DOHH2 (cell line): ENCODE results near the gene UNC119B.

Experiments used
- H3F3A ChIP-seq: fragments of 200-600 bp; sonication (generic), shearing (Covaris generic); 2 replicates; pipeline ENCODE4 v1.6.0; 2016; ENCODE audit warnings: antibody characterized with exemption, mild to moderate bottlenecking; ENCODE audit not compliant: control insufficient read depth, insufficient read depth
- H3K27ac ChIP-seq: fragments of 200-600 bp; sonication (generic); 2 replicates; pipeline ENCODE4 v1.5.1; 2014; ENCODE audit warnings: low read depth, mild to moderate bottlenecking, low read length, moderate library complexity
- H3K27me3 ChIP-seq: fragments of 200-600 bp; sonication (generic); 2 replicates; pipeline ENCODE4 v1.6.1; 2014; ENCODE audit warnings: mild to moderate bottlenecking, low read length, mixed read lengths; ENCODE audit not compliant: control insufficient read depth
- H3K36me3 ChIP-seq: fragments of 200-600 bp; sonication (generic); 2 replicates; pipeline ENCODE4 v1.6.1; 2014; ENCODE audit warnings: mild to moderate bottlenecking, low read length, moderate library complexity, mixed read lengths; ENCODE audit not compliant: control insufficient read depth
- H3K4me1 ChIP-seq: fragments of 200-600 bp; sonication (generic); 2 replicates; pipeline ENCODE4 v1.6.1; 2014; ENCODE audit warnings: mild to moderate bottlenecking, low read length, mixed read lengths; ENCODE audit not compliant: control insufficient read depth
- H3K4me2 ChIP-seq: fragments of 200-600 bp; sonication (generic); 2 replicates; pipeline ENCODE4 v1.6.0; 2014; ENCODE audit warnings: mild to moderate bottlenecking, low read length, moderate library complexity
- H3K4me3 ChIP-seq: fragments of 200-600 bp; sonication (generic); 2 replicates; pipeline ENCODE4 v1.5.1; 2014; ENCODE audit warnings: mild to moderate bottlenecking, low read length, mixed read lengths
- H3K79me2 ChIP-seq: fragments of 200-600 bp; sonication (generic); 2 replicates; pipeline ENCODE4 v1.6.1; 2014; ENCODE audit warnings: mild to moderate bottlenecking, low read length, mixed read lengths; ENCODE audit not compliant: control insufficient read depth
- H3K9me2 ChIP-seq: fragments of 200-600 bp; sonication (generic); replicated peaks from 2 replicates; pipeline ENCODE4 v1.6.1; 2014; ENCODE audit warnings: mild to moderate bottlenecking, low read length, mixed read lengths; ENCODE audit not compliant: control insufficient read depth
- H3K9me3 ChIP-seq: fragments of 200-600 bp; sonication (generic); 2 replicates; pipeline ENCODE4 v1.6.1; 2014; ENCODE audit warnings: antibody characterized with exemption, low read length, mixed read lengths; ENCODE audit not compliant: control insufficient read depth, insufficient read depth
- H4K20me1 ChIP-seq: fragments of 200-600 bp; sonication (generic); 2 replicates; pipeline ENCODE4 v1.6.0; 2014; ENCODE audit warnings: low read depth, mild to moderate bottlenecking, antibody characterized with exemption, low read length, moderate library complexity; ENCODE audit not compliant: control insufficient read depth, insufficient read depth
- EZH2phosphoT487 ChIP-seq: fragments of 200-600 bp; sonication (generic); IDR thresholded peaks from 2 replicates; pipeline ENCODE4 v1.6.1; 2017; ENCODE audit warnings: borderline replicate concordance, mild to moderate bottlenecking, antibody characterized with exemption, low read length, moderate library complexity, mixed read lengths
- TF ChIP-seq, protein P1 (sequence below): fragments of 200-600 bp; sonication (generic); IDR thresholded peaks from one replicate; pipeline ENCODE4 v1.5.1; 2014; ENCODE audit warnings: antibody characterized with exemption, mild to moderate bottlenecking, low read depth, low read length; ENCODE audit not compliant: poor library complexity, severe bottlenecking

UNC119B gene

DNA sequence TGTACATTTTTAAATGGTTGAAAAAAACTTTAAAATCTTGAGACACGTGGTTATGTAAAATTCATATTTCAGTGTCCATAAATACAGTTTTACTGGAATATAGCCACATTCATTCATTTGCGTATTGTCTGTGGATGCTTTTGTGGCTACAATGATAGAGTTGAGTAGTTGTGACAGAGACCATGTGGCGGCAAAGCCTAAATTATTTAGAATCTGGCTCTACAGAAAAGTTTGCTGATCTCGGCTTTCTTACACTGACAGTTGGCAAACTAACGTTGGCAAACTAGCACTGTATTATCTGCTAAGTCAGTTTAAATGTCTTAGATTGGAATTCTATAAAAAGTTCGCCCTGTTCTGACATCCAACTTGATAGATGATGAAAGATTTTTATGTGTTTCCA, 2.4 kb downstream of the UNC119B start:
- peaks cover 48% of the 10 kb centered on the region for H3K36me3 ChIP-seq
- H3K27ac ChIP-seq, result no peak overlapping the region
- H3K27me3 ChIP-seq, result no peaks in the 10 kb centered on the region
- H3K9me2 ChIP-seq, result no peaks in the 10 kb centered on the region
- TF ChIP-seq, protein P1, sequence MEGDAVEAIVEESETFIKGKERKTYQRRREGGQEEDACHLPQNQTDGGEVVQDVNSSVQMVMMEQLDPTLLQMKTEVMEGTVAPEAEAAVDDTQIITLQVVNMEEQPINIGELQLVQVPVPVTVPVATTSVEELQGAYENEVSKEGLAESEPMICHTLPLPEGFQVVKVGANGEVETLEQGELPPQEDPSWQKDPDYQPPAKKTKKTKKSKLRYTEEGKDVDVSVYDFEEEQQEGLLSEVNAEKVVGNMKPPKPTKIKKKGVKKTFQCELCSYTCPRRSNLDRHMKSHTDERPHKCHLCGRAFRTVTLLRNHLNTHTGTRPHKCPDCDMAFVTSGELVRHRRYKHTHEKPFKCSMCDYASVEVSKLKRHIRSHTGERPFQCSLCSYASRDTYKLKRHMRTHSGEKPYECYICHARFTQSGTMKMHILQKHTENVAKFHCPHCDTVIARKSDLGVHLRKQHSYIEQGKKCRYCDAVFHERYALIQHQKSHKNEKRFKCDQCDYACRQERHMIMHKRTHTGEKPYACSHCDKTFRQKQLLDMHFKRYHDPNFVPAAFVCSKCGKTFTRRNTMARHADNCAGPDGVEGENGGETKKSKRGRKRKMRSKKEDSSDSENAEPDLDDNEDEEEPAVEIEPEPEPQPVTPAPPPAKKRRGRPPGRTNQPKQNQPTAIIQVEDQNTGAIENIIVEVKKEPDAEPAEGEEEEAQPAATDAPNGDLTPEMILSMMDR, result no peak
- TF ChIP-seq EZH2phosphoT487, result no peak
- no peaks in the 10 kb centered on the region for H4K20me1 ChIP-seq
- H3K9me3 ChIP-seq, result no peaks in the 10 kb centered on the region
- no peak overlapping the region for H3K4me2 ChIP-seq
- peaks cover 27% of the 10 kb centered on the region for H3F3A ChIP-seq
- H3K79me2 ChIP-seq, result peaks cover 17% of the 10 kb centered on the region
- H3K4me3 ChIP-seq, result no peak overlapping the region
- peaks cover 30% of the 10 kb centered on the region for H3K4me1 ChIP-seq

DNA sequence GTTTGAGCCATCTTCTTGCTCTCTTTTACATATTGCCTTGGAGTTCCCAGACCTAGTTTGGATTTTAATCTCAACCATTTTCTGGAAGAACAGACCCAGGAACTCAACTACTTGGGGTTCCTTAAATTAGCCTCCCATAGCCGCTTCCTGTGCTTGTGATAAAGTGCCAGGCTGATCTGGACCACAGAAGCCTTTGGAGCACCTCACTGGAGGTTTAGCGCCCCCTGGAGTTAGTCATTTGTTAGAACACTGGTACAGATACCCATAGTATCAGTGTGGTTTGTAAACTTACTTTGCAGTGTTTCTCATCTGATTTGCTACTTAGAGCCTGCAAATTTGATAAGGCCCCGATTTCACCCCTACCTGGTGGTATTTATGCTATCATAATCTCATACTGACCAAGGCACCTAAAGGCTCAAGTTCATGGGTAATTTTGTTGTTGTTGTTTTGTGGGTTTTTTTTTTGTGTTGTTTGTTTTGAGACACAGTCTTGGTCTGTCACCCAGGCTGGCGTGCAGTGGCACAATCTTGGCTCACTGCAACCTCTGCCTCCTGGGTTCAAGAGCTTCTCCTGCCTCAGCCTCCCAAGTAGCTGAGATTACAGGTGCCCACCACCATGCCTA, 3.7 kb downstream of the UNC119B start:
- H3K4me1 ChIP-seq, result peaks cover 30% of the 10 kb centered on the region
- no peak overlapping the region for H3K4me3 ChIP-seq
- no peak overlapping the region for H3K27ac ChIP-seq
- no peaks in the 10 kb centered on the region for H4K20me1 ChIP-seq
- H3K9me3 ChIP-seq, result no peaks in the 10 kb centered on the region
- no peak for TF ChIP-seq EZH2phosphoT487
- TF ChIP-seq, protein P1, result peak; percentile 88
- peaks cover 17% of the 10 kb centered on the region for H3K79me2 ChIP-seq
- peaks cover 18% of the 10 kb centered on the region for H3F3A ChIP-seq
- H3K4me2 ChIP-seq, result peak overlapping the region; percentile 32
- H3K9me2 ChIP-seq, result no peaks in the 10 kb centered on the region
- no peaks in the 10 kb centered on the region for H3K27me3 ChIP-seq
- peaks cover 58% of the 10 kb centered on the region for H3K36me3 ChIP-seq

DNA sequence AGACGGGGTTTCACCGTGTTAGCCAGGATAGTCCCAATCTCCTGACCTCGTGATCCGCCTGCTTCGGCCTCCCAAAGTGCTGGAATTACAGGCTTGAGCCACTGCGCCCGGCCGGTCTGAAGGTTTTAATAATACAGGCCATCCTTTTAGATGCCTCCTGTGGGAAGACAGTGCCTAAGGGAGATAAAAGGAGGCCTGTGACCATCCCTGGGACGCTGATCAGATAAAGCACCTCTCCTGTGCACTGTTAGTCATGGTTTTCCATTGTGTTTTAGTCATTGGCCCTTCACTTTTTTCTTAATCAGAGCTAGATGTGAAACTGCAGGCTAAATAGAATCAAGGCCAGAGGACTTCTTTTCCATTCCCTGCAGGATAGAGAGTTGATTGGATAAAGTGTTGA, 7.8 kb downstream of the UNC119B start:
- no peak overlapping the region for H3K4me2 ChIP-seq
- H3K27me3 ChIP-seq, result no peaks in the 10 kb centered on the region
- no peak for TF ChIP-seq EZH2phosphoT487
- TF ChIP-seq, protein P1, result no peak
- no peaks in the 10 kb centered on the region for H3K79me2 ChIP-seq
- H3K4me3 ChIP-seq, result no peak overlapping the region
- H3K9me2 ChIP-seq, result no peaks in the 10 kb centered on the region
- no peak overlapping the region for H3K27ac ChIP-seq
- H3F3A ChIP-seq, result peaks cover 1% of the 10 kb centered on the region; the same call in 1 of the 2 replicates
- peaks cover 30% of the 10 kb centered on the region for H3K4me1 ChIP-seq
- peaks cover 85% of the 10 kb centered on the region for H3K36me3 ChIP-seq
- H4K20me1 ChIP-seq, result peaks cover 11% of the 10 kb centered on the region
- no peaks in the 10 kb centered on the region for H3K9me3 ChIP-seq
